HG03039 (cell line): ENCODE data around the gene FOXO3.
"Not testable (repeated sequence)": the region's sequence is repeated elsewhere in the genome, so short reads cannot be mapped to it uniquely, and the experiment has no call there.

Experiments used
- ATAC-seq: cut with Tn5 transposase; IDR thresholded peaks from one replicate; pipeline ENCODE4 v1.9.1; 2021; ENCODE audit warnings: mild to moderate bottlenecking, moderate library complexity; ENCODE audit not compliant: unreplicated experiment

The FOXO3 gene

DNA sequence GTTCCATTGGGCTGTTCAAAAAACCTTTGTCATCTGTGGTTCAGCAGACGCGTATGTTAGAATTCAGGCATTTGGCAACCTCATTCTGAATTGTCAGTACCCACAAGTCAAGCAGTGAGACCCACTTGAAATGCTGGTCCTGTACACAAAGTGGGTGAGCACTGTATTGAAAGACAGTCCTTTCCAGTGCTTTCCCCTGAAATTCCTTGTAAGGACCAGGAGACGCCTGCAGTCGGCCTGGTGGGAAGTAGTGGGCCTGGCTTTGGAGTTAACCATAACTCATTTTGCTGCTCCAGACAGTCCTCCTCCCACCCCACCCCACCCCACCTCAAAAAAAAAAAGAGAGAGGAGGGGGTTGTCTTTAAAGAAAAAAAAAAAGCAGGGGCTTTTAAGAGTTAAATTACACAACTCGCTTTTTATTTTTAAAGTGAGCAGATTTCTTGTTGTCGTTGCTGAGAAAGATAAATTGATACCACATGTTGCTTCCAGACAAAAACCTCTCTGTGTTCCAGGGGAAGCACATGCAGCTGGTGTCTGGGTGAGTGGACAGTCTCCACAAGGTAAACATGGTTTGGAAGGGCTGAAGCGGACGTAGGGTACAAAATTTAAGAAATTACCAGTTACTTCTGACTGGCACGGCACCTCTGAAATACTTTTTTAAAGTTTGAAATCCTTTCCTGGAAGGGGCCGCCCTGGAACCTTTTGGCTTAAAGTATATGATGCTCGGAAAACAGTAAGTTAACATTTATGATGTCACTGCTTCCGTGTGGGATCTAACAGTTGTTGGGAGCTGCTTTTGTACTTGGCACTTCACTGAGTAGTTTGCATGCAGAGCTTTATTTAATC is 95.3 kb downstream of the FOXO3 start:
- ATAC-seq: no peak

DNA sequence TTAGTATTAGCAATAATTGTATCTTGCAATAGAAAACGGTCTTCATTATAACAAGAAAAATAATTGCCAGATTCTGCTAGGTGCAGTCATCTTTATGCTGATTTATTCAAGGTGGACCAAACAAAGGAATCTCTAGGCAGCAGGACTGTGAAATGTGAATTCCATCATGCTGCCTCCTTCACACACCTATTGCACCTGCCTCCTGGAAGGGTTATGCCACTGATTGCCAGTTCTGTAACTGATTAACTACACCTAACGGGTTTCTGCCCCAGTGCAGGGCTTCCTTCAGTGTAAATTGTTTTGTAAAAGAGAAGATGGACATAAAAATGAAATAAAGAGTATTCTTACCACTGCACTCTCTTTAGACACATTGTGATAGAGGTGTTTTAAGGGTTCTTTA is 96.1 kb downstream of the FOXO3 start:
- no peak for ATAC-seq

DNA sequence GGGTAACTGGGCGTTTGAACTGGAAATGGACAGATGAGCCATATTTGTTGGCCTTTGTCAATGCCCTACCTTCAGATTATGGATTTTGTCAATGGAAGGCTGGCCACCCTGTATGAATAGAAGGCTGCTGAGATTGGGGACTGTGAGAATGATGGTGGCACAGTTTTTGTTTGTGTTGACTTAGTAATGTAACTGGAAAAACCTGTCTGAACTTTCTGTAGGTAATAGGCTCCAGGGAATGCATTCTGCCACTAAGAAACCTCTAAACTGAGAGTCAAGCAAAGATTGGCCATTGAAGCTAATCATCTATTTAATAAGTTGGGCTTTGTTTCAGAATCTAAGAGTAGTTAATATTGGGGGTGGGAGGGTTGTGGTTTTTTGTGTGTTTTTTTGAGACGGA is 97.5 kb downstream of the FOXO3 start:
- no peak for ATAC-seq

DNA sequence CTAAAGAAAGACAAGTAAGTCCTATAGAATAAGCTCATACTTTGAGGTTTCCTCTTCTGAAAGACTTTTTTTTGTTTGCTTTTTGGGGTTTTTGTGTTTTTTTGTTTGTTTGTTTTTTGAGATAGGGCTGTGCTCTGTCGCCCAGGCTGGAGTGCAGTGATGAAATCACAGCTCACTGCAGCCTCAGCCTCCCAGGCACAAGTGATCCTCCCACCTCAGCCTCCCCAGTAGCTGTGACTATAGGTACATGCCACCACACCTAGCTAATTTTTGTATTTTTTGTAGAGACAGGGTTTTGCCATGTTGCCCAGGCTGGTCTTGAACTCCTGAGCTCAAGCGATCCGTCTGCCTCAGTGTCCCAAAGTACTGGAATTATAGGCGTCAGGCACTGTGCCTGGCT is 98.1 kb downstream of the FOXO3 start:
- not testable (repeated sequence) for ATAC-seq

DNA sequence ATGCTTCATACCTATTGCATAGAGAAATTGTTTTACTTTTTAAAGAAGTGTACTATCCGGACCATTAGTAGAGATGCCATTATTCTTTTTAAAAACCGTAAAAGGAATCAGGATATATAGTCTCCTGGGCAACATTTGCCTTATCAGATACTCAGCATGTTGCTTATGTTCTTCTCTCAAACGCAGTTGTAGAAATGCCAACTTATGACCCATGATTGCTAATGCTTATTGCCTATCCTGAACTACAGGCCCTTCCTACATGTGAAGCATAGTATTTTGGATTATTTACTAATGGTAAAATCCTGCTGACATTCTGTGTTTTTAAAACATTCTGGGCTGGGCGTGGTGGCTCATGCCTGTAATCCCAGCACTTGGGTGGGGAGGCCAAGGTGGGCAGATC is 99.5 kb downstream of the FOXO3 start:
- no peak for ATAC-seq

DNA sequence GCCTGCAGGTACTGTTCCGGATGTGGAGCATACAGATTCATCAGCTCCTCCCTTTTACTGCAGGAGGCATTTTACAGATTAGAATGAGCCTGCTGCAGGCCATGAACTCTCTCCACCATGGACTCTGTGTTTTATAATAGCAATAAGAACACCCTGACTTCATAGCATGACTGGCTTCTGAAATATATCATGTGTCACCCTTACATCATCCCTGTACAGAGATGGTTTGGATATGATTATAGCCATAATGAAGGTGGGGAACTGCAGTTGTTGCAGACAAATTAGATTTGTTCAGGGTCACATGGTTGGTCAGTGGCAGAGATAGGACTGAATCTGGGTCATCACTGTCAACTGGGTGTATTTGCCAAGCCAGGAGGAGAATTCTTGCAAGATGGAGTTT is 100.7 kb downstream of the FOXO3 start:
- no peak for ATAC-seq

DNA sequence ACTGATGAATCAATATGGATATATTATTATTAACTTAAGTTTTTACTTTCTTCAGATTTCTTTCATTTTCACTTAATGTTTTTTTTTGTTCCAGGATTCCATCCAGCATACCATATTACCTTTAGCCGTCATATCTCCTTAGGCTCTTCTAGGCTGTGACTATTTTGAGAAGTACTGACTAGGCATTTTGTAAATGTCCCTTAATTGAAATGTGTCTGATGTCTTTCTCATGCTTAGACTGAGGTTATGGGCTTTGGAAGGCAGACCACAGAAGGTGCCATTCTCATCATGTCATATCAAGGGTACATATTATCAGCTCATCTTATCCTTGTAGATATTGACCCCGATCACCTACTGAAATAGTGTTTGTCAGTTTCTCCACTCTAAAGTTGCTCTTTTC is 101.3 kb downstream of the FOXO3 start:
- ATAC-seq: no peak

DNA sequence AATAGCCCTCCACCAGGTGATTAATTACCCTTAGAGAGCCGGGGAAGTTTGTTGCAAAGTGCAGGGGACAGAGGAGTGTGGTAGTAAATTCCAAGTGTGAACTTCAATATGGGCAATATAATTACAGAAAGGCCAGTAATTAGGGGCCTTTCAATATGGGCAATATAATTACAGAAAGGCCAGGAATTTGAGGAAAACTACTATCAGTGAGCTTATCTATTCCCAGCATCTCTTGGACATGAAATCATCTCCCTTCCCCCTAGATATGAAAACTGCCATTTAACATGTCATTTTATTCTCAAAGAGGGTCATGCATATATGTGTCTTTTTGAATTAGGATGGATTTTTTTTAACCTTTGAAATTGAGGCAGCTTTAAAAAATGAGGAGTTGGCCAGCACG is 102.0 kb downstream of the FOXO3 start:
- ATAC-seq: no peak

DNA sequence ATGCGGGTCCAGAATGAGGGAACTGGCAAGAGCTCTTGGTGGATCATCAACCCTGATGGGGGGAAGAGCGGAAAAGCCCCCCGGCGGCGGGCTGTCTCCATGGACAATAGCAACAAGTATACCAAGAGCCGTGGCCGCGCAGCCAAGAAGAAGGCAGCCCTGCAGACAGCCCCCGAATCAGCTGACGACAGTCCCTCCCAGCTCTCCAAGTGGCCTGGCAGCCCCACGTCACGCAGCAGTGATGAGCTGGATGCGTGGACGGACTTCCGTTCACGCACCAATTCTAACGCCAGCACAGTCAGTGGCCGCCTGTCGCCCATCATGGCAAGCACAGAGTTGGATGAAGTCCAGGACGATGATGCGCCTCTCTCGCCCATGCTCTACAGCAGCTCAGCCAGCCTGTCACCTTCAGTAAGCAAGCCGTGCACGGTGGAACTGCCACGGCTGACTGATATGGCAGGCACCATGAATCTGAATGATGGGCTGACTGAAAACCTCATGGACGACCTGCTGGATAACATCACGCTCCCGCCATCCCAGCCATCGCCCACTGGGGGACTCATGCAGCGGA is 102.9 kb downstream of the FOXO3 start:
- ATAC-seq: not testable (repeated sequence)

DNA sequence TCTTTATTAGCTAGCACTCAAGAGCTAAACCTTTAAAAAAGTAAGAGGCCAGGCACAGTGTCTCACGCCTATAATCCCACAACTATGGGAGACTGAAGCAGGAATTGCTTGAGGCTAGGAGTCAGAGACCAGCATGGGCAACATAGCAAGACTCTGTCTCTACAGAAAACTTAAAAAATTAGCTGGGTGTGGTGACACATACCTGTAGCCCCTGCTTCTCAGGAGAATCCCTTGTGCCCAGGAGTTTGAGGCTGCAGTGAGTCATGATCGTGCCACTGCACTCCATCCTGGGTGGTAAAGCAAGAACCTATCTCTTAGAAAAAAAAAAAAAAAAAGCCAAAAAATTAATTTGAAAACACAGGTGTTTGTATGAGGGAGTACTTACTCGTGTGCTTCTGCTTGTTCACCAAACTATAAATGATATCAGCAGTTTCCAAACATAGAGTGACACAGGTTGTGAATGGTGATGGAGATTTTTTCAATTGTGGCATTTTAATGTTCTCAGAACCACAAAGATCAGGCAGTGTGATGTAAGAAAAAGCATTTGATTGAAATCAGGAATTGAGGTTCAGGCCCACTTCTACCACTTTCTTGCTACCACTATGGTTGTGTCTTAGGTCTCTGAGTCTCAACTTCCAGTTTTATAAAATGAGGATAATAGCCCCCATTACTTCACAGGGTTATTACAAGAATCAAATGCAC is 104.9 kb downstream of the FOXO3 start:
- ATAC-seq: no peak

DNA sequence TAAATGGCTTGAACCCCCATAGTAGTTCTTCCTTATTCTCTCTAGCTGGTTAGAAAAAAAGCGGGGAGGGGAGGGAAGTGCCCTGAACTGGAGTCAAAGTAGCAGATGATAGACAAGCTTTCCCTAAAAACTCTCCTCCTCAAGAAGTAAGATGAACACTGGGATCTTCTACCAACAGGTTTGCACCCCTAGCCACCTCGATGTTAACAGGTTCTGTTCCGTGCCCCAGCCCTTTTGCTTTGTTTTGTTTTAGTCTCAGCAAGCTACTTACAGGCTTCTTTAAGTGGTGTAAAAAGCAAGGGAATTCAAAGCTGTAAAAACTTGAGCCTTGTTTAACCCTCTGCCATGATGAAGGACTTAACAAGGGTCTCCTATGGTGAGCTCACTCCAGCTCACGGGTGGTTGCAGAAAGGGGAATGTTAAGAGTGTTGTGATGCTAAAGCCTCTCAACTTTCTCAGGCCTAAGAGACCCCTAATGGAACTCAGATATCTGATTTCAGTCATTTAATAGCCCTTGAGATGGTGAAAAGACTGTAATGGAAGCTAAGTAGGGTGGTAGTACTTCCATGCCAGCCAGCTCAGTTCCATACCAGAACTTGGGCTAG is 106.0 kb downstream of the FOXO3 start:
- no peak for ATAC-seq

DNA sequence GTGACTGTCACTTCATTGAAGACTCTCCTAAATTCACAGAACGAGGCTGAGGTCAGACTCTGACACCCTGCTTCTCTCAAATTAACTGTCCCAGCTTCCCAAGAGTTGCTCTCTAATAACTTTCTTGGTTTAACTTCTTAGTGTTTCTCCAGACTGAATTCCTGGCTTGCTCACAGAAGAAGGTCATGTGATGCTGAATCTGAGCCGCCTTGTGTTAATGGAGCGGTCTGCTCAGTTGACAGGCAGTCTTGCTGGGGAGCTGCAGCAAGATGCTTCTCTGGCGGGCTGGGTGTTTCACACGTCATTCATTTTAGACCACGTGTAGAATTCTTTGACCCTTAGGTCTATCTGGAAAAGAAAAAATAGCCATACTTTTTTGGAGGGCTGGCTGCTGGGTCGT is 107.3 kb downstream of the FOXO3 start:
- ATAC-seq: no peak

DNA sequence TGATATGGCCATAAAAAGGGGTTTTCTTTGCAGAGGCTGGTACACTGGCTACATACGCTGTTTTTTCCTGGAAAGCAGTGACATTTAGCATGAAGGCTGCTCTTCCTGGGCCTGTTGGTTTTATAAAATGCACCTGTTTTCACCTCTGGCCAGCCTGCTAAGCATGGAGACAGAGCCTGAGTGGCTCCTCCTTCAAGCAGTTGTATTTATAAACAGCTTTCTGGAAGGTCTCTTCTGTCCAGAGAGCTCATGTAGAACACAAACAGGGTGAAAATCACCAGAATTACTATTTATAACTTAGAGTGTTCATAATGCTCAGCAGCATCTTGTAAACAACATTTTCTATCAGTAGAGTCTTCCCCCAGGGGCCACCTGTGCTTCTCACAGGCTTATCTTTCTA is 109.0 kb downstream of the FOXO3 start:
- no peak for ATAC-seq

DNA sequence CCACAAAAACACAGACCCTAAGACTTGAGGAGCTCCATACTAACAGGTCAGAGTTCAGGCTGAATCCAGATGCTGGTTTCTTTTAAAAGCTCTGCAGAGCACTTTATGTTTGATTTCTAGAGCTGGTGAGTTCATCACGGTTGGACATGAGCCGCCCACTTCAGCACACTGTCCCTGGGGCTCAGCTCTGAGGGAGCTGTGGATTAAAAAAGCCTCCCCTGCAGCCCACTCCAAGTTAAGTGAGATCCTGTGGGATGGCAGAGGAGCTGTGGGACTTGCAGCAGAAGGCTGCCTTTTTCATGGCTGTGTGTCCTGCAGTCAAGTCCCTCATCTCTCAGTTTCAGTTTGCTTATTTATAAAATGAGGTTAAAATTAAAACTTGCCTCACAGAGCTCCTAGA is 110.5 kb downstream of the FOXO3 start:
- ATAC-seq: no peak

DNA sequence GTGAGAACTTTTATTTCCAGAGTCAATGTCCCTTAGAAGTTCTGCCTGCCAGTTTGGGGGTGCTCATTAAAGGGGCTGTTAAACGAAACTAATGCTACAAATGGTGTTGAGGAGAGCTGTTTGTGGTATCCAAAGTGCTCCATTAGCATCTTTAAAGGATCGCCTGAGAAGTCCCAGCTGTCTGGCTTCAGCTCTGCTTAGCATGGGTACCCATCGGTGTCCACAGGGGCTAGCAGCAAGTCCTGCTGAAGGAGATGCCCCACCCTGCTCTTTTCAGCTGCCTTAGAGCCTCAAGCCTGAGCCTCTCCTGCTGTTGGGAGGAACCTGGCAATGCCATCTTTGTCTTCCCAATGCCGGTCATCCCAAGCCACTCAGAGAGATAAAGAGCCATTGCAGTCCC is 111.1 kb downstream of the FOXO3 start:
- no peak for ATAC-seq

DNA sequence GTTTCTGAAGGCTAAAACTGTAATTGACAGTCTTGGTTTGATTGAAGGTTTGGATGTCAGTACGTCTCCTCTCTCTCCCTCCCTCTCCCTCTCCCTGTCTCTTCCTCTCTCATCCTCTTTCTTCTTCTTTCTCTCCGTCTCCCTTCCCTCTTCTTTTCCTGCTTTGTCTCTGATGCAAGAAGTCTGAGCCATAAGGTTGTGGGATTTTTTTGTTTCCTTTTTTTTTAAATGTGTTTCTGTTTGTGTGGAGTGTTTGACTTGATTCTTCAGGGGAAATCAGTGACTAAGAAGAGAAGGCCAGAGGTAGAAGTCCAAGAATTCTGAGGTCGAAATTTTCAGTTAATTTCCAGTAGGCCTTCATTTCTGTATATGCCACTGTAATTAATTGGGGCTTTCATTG is 111.9 kb downstream of the FOXO3 start:
- ATAC-seq: no peak

DNA sequence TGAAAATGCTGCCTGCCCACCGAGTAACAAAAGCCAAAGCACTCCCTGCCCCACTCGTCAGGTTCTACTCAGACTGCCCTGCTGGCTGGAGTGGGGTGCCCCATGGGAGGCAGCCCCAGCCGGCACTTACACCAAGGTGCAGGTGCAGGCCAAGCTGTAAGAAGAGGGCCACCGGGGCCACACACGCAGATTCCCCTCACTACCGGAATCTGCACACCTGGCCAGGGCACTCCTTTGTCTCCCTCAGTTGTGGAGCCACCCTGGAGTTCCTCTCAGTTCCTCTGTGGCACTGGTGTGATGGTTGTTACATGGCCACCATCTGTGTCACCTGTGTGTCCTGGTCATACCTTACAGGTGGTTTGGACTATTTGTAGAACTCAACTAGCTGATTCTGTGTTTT is 112.4 kb downstream of the FOXO3 start:
- ATAC-seq: no peak

DNA sequence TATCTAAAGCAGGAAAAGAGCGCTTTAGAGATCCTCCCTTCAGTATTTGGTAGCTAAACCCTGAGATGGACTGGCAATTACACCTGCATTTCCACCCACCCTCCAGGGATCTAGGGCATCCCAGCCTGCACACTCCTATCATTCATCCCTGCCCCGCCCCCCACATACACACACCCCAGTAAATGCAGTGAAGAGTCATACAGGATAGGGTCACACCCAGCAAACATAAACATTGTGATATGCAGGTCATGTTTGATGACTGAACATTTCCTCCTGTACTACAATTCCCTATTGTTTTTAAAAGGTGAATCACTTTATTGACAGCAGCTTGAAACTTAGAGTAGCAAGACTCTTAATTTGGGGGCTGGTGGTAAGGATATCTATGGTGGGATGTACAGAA is 112.9 kb downstream of the FOXO3 start:
- ATAC-seq: no peak

DNA sequence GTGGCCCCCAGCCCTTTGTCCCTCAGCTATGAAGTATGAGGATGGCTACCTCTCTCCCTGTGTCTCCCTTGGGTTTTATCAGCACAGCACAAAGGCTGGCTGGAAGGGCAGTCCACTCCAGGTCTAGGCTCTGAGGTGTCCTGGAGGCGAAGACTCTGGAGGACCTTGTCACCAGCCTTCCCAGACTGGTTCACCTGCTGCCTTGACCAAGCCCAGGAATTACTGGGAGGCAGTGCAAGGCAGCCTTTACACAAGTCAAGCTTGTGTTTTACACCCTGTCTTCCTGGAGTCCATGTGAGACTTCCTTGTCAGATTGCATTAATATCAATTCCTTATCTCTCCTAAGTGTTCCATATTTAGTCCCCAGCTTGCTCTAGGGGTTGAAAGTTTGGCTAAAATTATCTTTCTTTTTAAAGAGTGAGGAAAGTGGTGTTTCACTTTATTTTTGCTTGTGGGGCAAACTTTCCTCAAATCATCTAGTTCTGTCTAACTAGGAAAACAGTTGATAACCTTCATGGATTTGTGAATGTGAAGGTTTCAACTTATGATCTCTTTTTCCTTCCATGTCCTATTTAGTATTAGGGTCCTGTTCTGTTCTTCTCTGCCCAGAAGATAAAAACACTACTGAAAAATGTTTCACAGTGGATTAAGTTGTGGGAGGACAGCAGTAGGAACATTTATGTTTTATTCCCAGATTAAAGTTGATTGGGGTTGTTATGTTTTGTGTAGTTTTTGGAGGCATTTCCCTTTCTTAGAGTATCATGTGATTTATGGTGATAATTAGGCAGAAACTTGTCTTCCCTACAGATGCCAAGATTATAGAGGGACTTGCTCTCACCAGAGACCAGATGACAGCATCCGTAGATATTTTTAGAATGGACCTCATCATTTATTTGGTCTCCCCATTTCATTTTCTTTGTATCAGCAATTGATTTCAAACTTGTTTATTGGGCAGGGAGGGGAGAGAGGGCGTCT is 114.8 kb downstream of the FOXO3 start:
- ATAC-seq: no peak

DNA sequence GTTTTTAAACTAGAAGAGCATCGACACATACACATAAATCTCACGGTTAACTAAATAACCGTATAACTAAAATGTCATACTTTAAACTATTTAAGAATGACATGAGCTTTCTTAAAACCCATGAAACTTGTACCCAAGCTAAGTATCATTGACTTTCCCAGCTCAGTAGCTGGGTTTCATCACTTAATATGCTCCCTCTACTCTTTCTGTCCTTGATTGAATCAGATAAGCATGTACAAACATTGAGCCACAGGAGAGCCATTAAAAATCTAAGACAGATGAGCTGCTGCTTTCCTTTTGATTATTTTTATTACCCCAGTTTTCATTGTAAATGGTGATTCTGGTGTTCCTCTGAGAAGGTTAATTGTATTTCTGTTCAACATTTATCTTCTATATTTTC is 115.8 kb downstream of the FOXO3 start:
- ATAC-seq: no peak

DNA sequence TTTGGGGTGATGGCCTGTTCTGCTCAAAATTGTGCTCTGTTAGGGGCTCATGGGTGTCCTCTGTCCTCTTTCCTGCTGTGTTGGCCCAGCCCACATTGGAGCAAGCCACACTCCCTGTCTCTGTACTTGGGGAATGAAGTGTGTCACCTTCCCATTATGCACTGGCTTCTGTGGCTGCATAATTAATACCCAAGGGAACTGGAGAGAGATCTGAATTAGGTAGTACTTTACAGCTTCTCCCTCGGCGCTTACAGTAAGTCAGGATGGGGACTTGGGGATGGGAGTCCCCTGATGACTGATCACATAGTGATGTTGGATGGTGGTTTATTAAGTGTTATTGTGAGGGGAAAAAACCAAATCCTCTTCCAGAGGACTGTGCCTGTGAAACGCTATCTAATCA is 116.6 kb downstream of the FOXO3 start:
- no peak for ATAC-seq
